WTC11 (cell line): ENCODE data around the gene PDZD2. TPM values are rescaled to one million over a fixed set of nuclear protein-coding genes. Genes with fewer than 3 reads are reported as not detected.

ENCODE experiments used
- ATAC-seq: fragments of 200-7000 bp; cut with Tn5 transposase; 2 replicates; pipeline ENCODE4 v1.10.0; 2021; ENCODE audit warnings: mild to moderate bottlenecking, moderate library complexity
- CTCF ChIA-PET: fragments of 300-600 bp; sonication (Branson Sonifier 250); formaldehyde crosslinking; loops from one replicate; lab custom pipeline; 2021; ENCODE audit warnings: antibody characterized with exemption; lab: Charles Lee
- POLR2A ChIA-PET: fragments of 350-600 bp; sonication (Branson Sonifier 250); formaldehyde crosslinking; loops from one replicate; lab custom pipeline; 2021; ENCODE audit warnings: antibody characterized with exemption; lab: Charles Lee
- DNase-seq: peaks from one replicate; pipeline ENCODE4 v3.0.0; 2021; ENCODE audit warnings: low spot score
- H3K27ac Mint-ChIP-seq: 2 replicates; pipeline ENCODE4 v1.8.0; 2021; ENCODE audit warnings: mixed read lengths
- H3K27me3 Mint-ChIP-seq: 2 replicates; pipeline ENCODE4 v1.8.0; 2021; ENCODE audit warnings: low read depth, mild to moderate bottlenecking, moderate library complexity, mixed read lengths
- H3K36me3 Mint-ChIP-seq: 2 replicates; pipeline ENCODE4 v1.8.0; 2021; ENCODE audit warnings: mixed read lengths
- H3K4me1 Mint-ChIP-seq: 2 replicates; pipeline ENCODE4 v1.8.0; 2022; ENCODE audit warnings: mixed read lengths
- H3K4me3 Mint-ChIP-seq: 2 replicates; pipeline ENCODE4 v1.8.0; 2021; ENCODE audit warnings: mild to moderate bottlenecking, moderate library complexity, mixed read lengths
- H3K9me3 Mint-ChIP-seq: 2 replicates; pipeline ENCODE4 v1.8.0; 2021; ENCODE audit warnings: mixed read lengths
- CDX4 ChIP-seq: fragments of 250-450 bp; sonication (Bioruptor Pico); IDR thresholded peaks from 2 replicates; pipeline ENCODE4 v1.9.0; 2021; ENCODE audit warnings: moderate library complexity, mild to moderate bottlenecking, inconsistent platforms, borderline replicate concordance
- CREM ChIP-seq: sonication (generic); formaldehyde crosslinking; IDR thresholded peaks from 2 replicates; pipeline ENCODE4 v1.8.1; 2022; ENCODE audit warnings: mild to moderate bottlenecking, missing genetic modification reagents, moderate library complexity
- CTCF ChIP-seq: fragments of 200-600 bp; IDR thresholded peaks from 2 replicates; pipeline ENCODE4 v1.8.0; 2022; ENCODE audit warnings: antibody characterized with exemption
- FOXK1 ChIP-seq: sonication (generic); formaldehyde crosslinking; IDR thresholded peaks from 2 replicates; pipeline ENCODE4 v1.8.0; 2022; ENCODE audit warnings: mild to moderate bottlenecking, moderate library complexity, missing genetic modification reagents
- GRHL2 ChIP-seq: fragments of 250-450 bp; sonication (Bioruptor Pico); IDR thresholded peaks from 2 replicates; pipeline ENCODE4 v1.8.0; 2022; ENCODE audit warnings: mild to moderate bottlenecking, moderate library complexity; ENCODE audit not compliant: insufficient replicate concordance, severe bottlenecking
- JAZF1 ChIP-seq: fragments of 250-450 bp; sonication (Bioruptor Pico); IDR thresholded peaks from 2 replicates; pipeline ENCODE4 v1.9.0; 2021; ENCODE audit warnings: moderate library complexity, mild to moderate bottlenecking, inconsistent platforms
- KAT7 ChIP-seq: sonication (generic); formaldehyde crosslinking; IDR thresholded peaks from 2 replicates; pipeline ENCODE4 v1.8.1; 2023; ENCODE audit warnings: missing genetic modification reagents, mild to moderate bottlenecking, borderline replicate concordance
- NFE2L1 ChIP-seq: sonication (generic); formaldehyde crosslinking; IDR thresholded peaks from 2 replicates; pipeline ENCODE4 v1.8.1; 2023; ENCODE audit warnings: missing genetic modification reagents
- NR3C1 ChIP-seq: sonication (generic); formaldehyde crosslinking; conservative IDR thresholded peaks from 2 replicates; pipeline ENCODE4 v1.8.1; 2023; ENCODE audit warnings: low read depth, mild to moderate bottlenecking, missing genetic modification reagents
- TCF7 ChIP-seq: sonication (generic); formaldehyde crosslinking; IDR thresholded peaks from 2 replicates; pipeline ENCODE4 v1.8.0; 2022; ENCODE audit warnings: mild to moderate bottlenecking, low read depth, missing genetic modification reagents, moderate library complexity
- TEAD4 ChIP-seq: sonication (generic); formaldehyde crosslinking; IDR thresholded peaks from 2 replicates; pipeline ENCODE4 v1.8.0; 2022; ENCODE audit warnings: mild to moderate bottlenecking, missing genetic modification reagents
- ZNF232 ChIP-seq: sonication (generic); formaldehyde crosslinking; IDR thresholded peaks from 2 replicates; pipeline ENCODE4 v1.8.0; 2022; ENCODE audit warnings: mild to moderate bottlenecking, missing genetic modification reagents
- ZNF423 ChIP-seq: fragments of 250-450 bp; sonication (Bioruptor Pico); IDR thresholded peaks from 2 replicates; pipeline ENCODE4 v2.1.2; 2022; ENCODE audit warnings: mild to moderate bottlenecking, moderate library complexity
- ZNF671 ChIP-seq: fragments of 250-450 bp; sonication (Bioruptor Pico); IDR thresholded peaks from 2 replicates; pipeline ENCODE4 v1.8.0; 2021; ENCODE audit warnings: mild to moderate bottlenecking
- total RNA-seq: library from RNA; stranded (reverse); gene quantifications from 3 replicates; pipeline ENCODE4 v1.2.3, GENCODE V29; 2021
- TF ChIP-seq, protein P1 (sequence below): fragments of 250-450 bp; sonication (Bioruptor Pico); conservative IDR thresholded peaks from 2 replicates; pipeline ENCODE4 v1.9.0; 2021; ENCODE audit warnings: mild to moderate bottlenecking
- TF ChIP-seq, protein P2 (sequence below): sonication (generic); formaldehyde crosslinking; IDR thresholded peaks from 2 replicates; pipeline ENCODE4 v1.8.1; 2023; ENCODE audit warnings: mild to moderate bottlenecking, moderate library complexity, missing genetic modification reagents
- TF ChIP-seq, protein P3 (sequence below): sonication (generic); formaldehyde crosslinking; IDR thresholded peaks from 2 replicates; pipeline ENCODE4 v1.8.0; 2022; ENCODE audit warnings: mild to moderate bottlenecking, missing genetic modification reagents
- TF ChIP-seq, protein P4 (sequence below): sonication (generic); formaldehyde crosslinking; IDR thresholded peaks from 2 replicates; pipeline ENCODE4 v1.8.0; 2023; ENCODE audit warnings: missing genetic modification reagents, mild to moderate bottlenecking, borderline replicate concordance

The PDZD2 gene
- total RNA-seq, 1 experiment from 2014 or later = 11.4 TPM

GRCh38 chr5:31706186-31706585 is 67.3 kb downstream of the PDZD2 start:
- TF ChIP-seq TCF7 (no peak), ZNF423 (CRISPR knock-in tag) (no peak), FOXK1 (CRISPR knock-in tag) (no peak), CDX4 (CRISPR knock-in tag) (no peak), JAZF1 (CRISPR knock-in tag) (no peak), CREM (no peak), ZNF232 (CRISPR knock-in tag) (no peak), TEAD4 (no peak), CTCF (no peak), GRHL2 (CRISPR knock-in tag) (no peak), NFE2L1 (CRISPR knock-in tag) (no peak), KAT7 (CRISPR knock-in tag) (no peak), NR3C1 (CRISPR knock-in tag) (no peak), ZNF671 (CRISPR knock-in tag) (no peak)
- TF ChIP-seq, protein P1, sequence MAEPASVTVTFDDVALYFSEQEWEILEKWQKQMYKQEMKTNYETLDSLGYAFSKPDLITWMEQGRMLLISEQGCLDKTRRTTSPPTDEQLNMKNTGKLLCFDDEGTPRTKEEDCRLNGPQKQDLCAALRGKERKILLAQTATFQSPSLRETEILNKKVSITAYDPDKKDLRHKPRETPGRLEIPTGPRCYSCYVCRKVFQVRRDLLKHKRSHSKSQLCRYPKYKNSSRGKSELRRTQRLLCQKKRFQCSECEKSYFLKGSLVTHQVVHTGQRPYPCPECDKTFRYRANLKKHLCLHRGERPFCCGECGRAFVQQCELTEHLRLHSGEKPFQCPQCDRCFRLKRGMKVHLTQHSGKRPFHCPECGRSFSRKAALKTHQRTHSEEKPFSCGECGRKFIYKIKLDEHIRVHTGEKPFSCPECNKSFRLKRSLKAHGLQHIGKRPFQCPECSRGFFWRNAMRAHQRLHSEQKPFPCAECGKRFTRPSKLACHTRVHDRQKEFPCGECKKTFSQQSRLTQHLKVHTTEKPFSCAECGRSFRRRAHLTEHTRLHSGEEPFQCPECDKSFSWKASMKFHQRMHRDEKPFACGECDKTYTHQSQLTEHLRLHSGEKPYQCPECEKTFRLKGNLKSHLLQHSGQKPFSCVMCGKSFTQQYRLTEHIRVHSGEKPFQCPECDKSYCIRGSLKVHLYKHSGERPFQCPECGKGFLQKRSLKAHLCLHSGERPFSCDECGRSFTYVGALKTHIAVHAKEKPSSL (CRISPR knock-in tag) = no peak
- TF ChIP-seq, protein P2, sequence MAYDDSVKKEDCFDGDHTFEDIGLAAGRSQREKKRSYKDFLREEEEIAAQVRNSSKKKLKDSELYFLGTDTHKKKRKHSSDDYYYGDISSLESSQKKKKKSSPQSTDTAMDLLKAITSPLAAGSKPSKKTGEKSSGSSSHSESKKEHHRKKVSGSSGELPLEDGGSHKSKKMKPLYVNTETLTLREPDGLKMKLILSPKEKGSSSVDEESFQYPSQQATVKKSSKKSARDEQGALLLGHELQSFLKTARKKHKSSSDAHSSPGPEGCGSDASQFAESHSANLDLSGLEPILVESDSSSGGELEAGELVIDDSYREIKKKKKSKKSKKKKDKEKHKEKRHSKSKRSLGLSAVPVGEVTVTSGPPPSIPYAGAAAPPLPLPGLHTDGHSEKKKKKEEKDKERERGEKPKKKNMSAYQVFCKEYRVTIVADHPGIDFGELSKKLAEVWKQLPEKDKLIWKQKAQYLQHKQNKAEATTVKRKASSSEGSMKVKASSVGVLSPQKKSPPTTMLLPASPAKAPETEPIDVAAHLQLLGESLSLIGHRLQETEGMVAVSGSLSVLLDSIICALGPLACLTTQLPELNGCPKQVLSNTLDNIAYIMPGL (CRISPR knock-in tag) = no peak
- TF ChIP-seq, protein P3, sequence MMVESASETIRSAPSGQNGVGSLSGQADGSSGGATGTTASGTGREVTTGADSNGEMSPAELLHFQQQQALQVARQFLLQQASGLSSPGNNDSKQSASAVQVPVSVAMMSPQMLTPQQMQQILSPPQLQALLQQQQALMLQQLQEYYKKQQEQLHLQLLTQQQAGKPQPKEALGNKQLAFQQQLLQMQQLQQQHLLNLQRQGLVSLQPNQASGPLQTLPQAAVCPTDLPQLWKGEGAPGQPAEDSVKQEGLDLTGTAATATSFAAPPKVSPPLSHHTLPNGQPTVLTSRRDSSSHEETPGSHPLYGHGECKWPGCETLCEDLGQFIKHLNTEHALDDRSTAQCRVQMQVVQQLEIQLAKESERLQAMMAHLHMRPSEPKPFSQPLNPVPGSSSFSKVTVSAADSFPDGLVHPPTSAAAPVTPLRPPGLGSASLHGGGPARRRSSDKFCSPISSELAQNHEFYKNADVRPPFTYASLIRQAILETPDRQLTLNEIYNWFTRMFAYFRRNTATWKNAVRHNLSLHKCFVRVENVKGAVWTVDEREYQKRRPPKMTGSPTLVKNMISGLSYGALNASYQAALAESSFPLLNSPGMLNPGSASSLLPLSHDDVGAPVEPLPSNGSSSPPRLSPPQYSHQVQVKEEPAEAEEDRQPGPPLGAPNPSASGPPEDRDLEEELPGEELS = no peak
- TF ChIP-seq, protein P4, sequence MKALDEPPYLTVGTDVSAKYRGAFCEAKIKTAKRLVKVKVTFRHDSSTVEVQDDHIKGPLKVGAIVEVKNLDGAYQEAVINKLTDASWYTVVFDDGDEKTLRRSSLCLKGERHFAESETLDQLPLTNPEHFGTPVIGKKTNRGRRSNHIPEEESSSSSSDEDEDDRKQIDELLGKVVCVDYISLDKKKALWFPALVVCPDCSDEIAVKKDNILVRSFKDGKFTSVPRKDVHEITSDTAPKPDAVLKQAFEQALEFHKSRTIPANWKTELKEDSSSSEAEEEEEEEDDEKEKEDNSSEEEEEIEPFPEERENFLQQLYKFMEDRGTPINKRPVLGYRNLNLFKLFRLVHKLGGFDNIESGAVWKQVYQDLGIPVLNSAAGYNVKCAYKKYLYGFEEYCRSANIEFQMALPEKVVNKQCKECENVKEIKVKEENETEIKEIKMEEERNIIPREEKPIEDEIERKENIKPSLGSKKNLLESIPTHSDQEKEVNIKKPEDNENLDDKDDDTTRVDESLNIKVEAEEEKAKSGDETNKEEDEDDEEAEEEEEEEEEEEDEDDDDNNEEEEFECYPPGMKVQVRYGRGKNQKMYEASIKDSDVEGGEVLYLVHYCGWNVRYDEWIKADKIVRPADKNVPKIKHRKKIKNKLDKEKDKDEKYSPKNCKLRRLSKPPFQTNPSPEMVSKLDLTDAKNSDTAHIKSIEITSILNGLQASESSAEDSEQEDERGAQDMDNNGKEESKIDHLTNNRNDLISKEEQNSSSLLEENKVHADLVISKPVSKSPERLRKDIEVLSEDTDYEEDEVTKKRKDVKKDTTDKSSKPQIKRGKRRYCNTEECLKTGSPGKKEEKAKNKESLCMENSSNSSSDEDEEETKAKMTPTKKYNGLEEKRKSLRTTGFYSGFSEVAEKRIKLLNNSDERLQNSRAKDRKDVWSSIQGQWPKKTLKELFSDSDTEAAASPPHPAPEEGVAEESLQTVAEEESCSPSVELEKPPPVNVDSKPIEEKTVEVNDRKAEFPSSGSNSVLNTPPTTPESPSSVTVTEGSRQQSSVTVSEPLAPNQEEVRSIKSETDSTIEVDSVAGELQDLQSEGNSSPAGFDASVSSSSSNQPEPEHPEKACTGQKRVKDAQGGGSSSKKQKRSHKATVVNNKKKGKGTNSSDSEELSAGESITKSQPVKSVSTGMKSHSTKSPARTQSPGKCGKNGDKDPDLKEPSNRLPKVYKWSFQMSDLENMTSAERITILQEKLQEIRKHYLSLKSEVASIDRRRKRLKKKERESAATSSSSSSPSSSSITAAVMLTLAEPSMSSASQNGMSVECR (CRISPR knock-in tag) = no peak
- Mint-ChIP-seq H3K9me3 (no peaks in the 10 kb centered on the region), H3K27ac (no peak overlapping the region; the same call in 1 of the 2 replicates), H3K4me1 (peaks cover 22% of the 10 kb centered on the region), H3K27me3 (no peaks in the 10 kb centered on the region; the same call in 1 of the 2 replicates), H3K4me3 (no peak overlapping the region), H3K36me3 (no peaks in the 10 kb centered on the region)
- DNase-seq (no peak), ATAC-seq (no peak)
- CTCF ChIA-PET = no interaction called here
- POLR2A ChIA-PET = no interaction called here
